EL (cell line): ENCODE results near the gene OLIG1.

ENCODE experiments used
- DNase-seq: peaks from one replicate; pipeline ENCODE4 v3.0.0-alpha.2; 2016

Gene OLIG1, protein sequence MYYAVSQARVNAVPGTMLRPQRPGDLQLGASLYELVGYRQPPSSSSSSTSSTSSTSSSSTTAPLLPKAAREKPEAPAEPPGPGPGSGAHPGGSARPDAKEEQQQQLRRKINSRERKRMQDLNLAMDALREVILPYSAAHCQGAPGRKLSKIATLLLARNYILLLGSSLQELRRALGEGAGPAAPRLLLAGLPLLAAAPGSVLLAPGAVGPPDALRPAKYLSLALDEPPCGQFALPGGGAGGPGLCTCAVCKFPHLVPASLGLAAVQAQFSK

DNA sequence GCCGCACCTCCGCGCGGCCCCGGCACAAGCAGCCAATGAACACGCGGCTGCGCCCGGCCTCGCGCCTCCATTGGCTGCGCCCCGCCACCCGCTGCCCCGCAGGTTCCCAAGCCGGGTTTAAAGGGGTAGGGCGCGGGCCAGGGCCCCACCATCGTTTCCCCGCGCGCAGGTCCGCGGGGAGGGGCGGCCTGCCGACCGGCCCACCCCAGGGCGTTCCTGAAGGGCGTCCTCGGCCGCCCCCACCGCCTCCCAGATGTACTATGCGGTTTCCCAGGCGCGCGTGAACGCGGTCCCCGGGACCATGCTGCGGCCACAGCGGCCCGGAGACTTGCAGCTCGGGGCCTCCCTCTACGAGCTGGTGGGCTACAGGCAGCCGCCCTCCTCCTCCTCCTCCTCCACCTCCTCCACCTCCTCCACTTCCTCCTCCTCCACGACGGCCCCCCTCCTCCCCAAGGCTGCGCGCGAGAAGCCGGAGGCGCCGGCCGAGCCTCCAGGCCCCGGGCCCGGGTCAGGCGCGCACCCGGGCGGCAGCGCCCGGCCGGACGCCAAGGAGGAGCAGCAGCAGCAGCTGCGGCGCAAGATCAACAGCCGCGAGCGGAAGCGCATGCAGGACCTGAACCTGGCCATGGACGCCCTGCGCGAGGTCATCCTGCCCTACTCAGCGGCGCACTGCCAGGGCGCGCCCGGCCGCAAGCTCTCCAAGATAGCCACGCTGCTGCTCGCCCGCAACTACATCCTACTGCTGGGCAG, at the start of gene OLIG1:
Gene OLIG1, plus strand, starts transcription at position 148 of the 750 bp plus-strand sequence. Its CDS starts 106 bp downstream, at position 254.
- peak; percentile 41 for DNase-seq

GRCh38 chr21:33020558-33021100, 49.3 kb upstream of the OLIG1 start:
- DNase-seq = no peak

- no peak for DNase-seq
These were observed 48.8 kb upstream of the OLIG1 start for GRCh38 chr21:33021150-33021549.

- DNase-seq = no peak
These were observed 48.3 kb upstream of the OLIG1 start for GRCh38 chr21:33021667-33022066.

DNA sequence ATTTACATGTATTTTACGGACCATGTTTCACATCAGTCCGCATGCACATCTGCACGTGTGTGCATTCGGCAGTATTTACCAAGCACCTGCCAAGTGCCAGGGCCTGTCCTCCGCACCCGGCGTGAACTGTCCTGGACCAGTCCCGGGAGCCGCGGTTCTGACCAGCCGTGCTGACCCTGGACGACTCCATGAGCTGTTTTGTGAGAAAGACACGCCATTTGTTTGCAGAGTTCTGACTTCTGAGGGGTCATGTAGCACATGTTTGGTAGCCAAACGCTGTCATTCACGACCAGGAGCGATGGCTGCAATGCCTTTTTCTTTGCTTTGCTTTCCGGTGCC, 47.5 kb upstream of the OLIG1 start:
- DNase-seq = no peak

GRCh38 chr21:33022828-33023573, 46.9 kb upstream of the OLIG1 start:
- DNase-seq = no peak

DNA sequence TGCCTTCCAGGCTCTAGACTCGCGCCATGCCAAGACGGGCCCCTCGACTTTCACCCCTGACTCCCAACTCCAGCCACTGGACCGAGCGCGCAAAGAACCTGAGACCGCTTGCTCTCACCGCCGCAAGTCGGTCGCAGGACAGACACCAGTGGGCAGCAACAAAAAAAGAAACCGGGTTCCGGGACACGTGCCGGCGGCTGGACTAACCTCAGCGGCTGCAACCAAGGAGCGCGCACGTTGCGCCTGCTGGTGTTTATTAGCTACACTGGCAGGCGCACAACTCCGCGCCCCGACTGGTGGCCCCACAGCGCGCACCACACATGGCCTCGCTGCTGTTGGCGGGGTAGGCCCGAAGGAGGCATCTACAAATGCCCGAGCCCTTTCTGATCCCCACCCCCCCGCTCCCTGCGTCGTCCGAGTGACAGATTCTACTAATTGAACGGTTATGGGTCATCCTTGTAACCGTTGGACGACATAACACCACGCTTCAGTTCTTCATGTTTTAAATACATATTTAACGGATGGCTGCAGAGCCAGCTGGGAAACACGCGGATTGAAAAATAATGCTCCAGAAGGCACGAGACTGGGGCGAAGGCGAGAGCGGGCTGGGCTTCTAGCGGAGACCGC, 46.3 kb upstream of the OLIG1 start:
- DNase-seq = no peak

DNA sequence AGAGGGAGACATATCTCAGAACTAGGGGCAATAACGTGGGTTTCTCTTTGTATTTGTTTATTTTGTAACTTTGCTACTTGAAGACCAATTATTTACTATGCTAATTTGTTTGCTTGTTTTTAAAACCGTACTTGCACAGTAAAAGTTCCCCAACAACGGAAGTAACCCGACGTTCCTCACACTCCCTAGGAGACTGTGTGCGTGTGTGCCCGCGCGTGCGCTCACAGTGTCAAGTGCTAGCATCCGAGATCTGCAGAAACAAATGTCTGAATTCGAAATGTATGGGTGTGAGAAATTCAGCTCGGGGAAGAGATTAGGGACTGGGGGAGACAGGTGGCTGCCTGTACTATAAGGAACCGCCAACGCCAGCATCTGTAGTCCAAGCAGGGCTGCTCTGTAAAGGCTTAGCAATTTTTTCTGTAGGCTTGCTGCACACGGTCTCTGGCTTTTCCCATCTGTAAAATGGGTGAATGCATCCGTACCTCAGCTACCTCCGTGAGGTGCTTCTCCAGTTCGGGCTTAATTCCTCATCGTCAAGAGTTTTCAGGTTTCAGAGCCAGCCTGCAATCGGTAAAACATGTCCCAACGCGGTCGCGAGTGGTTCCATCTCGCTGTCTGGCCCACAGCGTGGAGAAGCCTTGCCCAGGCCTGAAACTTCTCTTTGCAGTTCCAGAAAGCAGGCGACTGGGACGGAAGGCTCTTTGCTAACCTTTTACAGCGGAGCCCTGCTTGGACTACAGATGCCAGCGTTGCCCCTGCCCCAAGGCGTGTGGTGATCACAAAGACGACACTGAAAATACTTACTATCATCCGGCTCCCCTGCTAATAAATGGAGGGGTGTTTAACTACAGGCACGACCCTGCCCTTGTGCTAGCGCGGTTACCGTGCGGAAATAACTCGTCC, 45.5 kb upstream of the OLIG1 start:
- DNase-seq = no peak

DNA sequence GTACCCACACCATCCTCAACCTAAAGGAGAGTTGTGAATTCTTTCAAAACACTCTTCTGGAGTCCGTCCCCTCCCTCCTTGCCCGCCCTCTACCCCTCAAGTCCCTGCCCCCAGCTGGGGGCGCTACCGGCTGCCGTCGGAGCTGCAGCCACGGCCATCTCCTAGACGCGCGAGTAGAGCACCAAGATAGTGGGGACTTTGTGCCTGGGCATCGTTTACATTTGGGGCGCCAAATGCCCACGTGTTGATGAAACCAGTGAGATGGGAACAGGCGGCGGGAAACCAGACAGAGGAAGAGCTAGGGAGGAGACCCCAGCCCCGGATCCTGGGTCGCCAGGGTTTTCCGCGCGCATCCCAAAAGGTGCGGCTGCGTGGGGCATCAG, 44.8 kb upstream of the OLIG1 start:
- DNase-seq = no peak

GRCh38 chr21:33025489-33026442, 44.2 kb upstream of the OLIG1 start, which contains the start of gene OLIG2:
OLIG2 (plus strand) TSS chr21:33025935; CDS start chr21:33026863, 928 bp downstream.
- DNase-seq = peak; percentile 36

- no peak for DNase-seq
These were observed 43.5 kb upstream of the OLIG1 start for GRCh38 chr21:33026443-33026858.

- no peak for DNase-seq
These were observed 43.0 kb upstream of the OLIG1 start for GRCh38 chr21:33026878-33027400.

DNA sequence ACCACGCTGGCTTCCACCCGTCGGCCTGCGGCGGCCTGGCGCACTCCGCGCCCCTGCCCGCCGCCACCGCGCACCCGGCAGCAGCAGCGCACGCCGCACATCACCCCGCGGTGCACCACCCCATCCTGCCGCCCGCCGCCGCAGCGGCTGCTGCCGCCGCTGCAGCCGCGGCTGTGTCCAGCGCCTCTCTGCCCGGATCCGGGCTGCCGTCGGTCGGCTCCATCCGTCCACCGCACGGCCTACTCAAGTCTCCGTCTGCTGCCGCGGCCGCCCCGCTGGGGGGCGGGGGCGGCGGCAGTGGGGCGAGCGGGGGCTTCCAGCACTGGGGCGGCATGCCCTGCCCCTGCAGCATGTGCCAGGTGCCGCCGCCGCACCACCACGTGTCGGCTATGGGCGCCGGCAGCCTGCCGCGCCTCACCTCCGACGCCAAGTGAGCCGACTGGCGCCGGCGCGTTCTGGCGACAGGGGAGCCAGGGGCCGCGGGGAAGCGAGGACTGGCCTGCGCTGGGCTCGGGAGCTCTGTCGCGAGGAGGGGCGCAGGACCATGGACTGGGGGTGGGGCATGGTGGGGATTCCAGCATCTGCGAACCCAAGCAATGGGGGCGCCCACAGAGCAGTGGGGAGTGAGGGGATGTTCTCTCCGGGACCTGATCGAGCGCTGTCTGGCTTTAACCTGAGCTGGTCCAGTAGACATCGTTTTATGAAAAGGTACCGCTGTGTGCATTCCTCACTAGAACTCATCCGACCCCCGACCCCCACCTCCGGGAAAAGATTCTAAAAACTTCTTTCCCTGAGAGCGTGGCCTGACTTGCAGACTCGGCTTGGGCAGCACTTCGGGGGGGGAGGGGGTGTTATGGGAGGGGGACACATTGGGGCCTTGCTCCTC, 42.3 kb upstream of the OLIG1 start:
- DNase-seq = no peak

- no peak for DNase-seq
These were observed 41.7 kb upstream of the OLIG1 start for GRCh38 chr21:33028287-33028670.

DNA sequence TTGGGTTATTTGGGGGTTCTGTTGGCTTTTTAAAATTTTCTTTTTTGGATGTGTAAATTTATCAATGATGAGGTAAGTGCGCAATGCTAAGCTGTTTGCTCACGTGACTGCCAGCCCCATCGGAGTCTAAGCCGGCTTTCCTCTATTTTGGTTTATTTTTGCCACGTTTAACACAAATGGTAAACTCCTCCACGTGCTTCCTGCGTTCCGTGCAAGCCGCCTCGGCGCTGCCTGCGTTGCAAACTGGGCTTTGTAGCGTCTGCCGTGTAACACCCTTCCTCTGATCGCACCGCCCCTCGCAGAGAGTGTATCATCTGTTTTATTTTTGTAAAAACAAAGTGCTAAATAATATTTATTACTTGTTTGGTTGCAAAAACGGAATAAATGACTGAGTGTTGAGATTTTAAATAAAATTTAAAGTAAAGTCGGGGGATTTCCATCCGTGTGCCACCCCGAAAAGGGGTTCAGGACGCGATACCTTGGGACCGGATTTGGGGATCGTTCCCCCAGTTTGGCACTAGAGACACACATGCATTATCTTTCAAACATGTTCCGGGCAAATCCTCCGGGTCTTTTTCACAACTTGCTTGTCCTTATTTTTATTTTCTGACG, 41.1 kb upstream of the OLIG1 start:
- no peak for DNase-seq

DNA sequence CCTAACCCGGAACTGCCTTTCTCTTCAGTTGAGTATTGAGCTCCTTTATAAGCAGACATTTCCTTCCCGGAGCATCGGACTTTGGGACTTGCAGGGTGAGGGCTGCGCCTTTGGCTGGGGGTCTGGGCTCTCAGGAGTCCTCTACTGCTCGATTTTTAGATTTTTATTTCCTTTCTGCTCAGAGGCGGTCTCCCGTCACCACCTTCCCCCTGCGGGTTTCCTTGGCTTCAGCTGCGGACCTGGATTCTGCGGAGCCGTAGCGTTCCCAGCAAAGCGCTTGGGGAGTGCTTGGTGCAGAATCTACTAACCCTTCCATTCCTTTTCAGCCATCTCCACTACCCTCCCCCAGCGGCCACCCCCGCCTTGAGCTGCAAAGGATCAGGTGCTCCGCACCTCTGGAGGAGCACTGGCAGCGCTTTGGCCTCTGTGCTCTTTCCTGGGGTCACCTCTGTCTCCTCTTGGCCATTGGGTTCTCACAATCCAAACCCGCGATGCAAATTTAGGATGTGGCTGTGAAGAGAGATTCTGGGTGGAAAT, 40.5 kb upstream of the OLIG1 start:
- no peak for DNase-seq

GRCh38 chr21:33029975-33030461, 39.9 kb upstream of the OLIG1 start:
- DNase-seq = no peak

- DNase-seq = no peak
These were observed 39.3 kb upstream of the OLIG1 start for GRCh38 chr21:33030633-33031032.
